Stimulated activated CD8-positive, alpha-beta memory T cell treated with anti-CD3 and anti-CD28 coated beads, Interleukin-12 subunit alpha, Interleukin-12 subunit beta, amount 100 ng/mL, for 24 hours (primary cell): ENCODE data around the gene GALNTL6.

Source experiments
- DNase-seq: peaks from one replicate; pipeline ENCODE4 v3.0.0-alpha.2; 2020; ENCODE audit errors: extremely low read depth

Gene GALNTL6

DNA sequence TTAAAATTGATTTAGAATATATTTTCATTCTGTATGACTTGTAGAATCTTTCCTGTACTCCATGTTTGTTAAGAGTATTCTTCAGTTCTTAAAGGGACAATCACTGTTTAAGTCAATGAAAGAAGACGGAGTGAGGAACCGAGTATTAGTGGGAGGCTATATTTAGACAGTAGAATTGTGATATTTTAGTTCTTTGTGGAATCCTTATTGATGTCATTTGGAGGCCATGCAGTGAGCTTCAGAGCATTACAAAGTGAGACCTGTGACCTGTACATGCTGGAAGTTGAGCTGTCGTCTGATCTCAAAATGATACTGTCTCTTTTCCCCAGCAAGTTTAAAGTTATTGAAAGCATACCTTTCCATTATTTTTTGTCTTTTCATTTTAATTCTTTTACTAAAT, 394.7 kb downstream of the GALNTL6 start:
- DNase-seq, result no peak

DNA sequence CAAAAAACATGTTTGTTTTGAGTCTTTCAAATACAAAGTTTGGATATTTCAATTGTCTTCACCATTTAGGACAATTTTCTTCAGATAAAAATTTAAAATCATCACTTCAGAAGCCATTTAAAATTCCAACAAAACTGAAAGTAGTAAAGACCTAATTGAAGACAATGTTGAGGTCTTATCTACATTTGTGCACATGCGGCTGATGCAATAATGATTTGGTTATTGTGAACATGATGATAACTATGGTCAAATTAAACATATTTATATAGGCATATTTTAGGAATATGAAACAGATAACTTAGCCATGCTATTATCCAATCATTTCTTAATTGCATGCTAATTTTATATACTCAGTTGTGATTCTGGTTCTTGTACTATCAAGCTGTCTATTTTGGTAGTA, 407.5 kb downstream of the GALNTL6 start:
- no peak for DNase-seq

DNA sequence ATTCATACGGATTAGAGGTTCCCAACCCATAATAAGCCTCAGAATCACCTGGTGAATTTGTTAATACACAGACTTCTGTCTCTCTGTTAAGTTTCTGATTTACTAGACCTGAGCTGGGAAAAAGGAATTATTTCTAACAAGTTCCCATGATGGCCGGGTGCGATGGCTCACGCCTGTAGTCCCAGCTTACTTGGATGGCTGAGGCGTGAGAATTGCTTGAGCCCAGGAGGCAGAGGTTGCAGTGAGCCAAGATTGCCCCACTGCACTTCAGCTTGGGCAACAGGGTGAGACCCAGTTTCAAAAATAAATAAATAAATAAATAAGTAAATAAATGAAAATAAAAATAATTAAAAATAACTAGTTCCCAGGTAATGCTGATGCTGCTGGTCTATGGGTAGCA, 412.3 kb downstream of the GALNTL6 start:
- no peak for DNase-seq

DNA sequence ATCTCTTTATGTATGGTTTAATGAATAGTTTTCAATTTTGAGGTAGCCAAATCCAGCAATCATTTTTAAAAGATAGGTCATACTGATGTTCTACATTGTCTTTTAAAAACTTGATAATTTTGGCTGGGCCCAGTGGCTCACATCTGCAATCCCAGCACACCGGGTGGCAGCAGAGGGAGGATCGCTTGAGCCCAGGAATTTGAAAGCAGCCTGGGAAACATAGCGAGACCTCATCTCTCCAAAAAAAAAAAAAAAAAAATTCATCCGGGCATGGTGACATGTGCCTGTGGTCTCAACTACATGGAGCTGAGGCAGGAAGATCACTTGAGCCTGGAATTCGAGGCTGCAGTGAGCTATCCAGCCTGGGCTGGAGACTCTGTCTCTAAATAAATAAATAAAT, 419.8 kb downstream of the GALNTL6 start:
- no peak for DNase-seq

DNA sequence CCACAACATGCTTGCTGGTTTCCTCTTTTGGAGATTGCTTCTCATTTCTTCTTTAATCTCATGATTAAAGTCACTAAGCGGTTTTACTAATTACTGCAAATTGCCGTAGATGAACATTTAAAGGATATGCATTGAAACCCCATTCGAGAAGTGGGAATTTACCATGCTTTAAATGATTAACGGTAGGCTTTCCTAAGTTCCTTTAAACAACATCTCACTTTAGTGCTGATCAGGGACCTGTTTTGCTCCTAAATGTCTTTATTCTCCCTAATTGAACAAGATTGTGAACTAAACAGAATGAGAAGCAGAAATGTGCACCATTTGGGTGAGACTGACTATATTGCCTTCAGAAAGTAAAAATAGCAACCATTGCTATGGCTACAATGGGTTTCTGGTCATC, 430.3 kb downstream of the GALNTL6 start:
- no peak for DNase-seq

DNA sequence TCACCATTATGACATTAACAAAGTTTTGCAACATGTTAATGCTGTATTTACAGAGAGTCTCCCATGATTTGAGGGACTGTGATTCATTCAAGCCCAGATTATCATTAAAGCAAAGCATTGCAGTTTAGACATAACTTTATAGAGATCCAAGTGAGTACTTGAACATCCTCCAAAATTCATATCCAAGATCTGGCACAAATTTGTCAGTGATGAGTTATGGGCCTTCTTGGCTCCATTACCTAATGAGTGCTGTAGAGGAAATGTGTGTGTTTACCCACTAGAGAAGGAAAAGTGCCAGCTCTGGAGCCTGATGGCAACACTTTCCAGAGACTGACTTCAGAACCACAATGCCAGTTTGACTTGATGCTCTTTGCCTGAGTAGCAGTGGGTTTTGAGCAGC, 432.3 kb downstream of the GALNTL6 start:
- no peak for DNase-seq

DNA sequence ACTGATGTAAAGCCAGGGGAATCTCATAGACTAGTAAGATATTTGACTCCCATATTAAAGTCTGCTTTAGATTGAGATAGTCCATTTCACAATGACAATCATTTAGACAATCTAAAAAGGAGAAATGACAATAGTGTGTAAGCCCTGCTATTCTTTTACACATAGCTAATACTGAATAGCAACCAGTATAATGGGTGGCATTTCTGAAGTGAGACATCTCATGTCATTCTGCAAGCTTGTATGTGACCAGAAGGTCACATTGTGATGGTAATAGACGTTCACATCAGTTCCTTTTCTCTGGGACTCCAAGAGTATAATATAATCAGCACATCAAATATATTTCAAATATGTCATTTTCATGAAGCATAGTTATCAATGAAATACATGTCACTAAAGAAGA, 440.2 kb downstream of the GALNTL6 start:
- no peak for DNase-seq

DNA sequence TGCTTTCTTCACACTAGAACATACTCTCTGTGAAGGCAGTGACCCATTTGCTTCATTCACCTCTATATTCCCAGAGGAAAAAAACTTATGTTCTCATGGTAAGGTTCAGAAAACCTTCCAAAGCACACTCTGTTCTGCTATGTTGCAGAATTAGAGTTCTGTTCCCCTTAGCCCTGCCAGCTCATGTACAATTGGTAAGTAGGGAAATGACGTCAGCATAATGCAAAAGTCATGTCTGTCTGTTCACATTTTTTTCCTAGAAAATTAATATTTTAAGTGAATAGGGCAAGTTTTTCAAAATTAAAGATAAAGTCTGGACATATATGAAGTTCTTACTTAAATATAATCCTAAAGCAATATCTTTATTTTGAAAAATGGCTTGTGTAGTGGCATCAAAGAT, 443.6 kb downstream of the GALNTL6 start:
- no peak for DNase-seq

DNA sequence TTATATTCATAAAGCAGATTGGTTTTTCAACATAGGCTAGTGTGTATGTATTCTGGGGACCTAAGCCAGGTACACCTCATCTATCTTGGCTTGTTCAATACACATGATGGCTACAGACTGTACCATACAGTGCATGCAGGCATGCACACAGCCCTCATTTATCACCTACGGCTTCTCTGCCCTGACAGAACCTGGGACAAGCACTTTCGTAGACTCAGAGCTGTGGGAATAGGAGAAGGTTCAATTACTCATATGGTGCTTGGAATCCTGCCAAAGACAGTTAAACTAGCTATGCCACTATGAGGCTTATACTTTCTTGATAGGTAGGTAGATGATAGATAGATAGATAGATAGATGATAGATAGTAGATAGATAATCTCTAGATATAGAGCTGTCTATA, 457.2 kb downstream of the GALNTL6 start:
- DNase-seq, result no peak

DNA sequence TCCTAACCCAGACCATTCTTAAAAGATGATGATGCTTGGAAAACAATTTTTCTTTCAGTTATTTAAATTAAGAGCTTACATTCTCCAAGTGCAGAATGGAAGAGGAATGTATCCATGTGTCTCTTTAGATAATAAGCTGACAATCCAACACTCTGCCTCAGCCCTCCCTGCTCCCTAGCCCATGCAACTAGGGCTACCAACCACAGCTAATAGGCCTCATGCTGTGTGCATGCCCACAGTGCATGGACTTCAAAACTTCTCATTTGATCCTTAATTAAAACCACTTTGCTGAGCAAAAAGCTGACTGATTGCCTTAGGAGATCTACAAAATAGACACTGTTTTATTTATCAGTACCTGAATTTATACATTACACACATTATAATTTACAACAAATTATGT, 473.9 kb downstream of the GALNTL6 start:
- DNase-seq, result no peak

DNA sequence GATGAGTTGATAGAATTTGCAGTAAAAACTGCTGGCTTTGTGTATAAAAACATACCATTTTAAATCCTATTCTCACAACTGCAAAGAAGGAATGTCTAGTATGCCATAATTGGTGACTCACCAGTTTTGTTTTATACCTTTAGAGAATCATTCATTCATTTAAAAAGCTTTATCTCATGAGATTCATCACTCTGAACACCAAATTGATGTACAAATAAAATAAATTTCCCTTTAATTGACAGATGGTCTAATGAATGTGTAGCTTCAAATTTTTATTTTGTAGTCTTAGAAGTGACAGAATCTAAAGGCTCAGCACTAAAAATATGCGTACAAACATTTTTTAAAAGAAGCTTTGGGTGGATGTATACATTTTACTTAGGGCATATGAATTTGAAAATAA, 492.5 kb downstream of the GALNTL6 start:
- no peak for DNase-seq

DNA sequence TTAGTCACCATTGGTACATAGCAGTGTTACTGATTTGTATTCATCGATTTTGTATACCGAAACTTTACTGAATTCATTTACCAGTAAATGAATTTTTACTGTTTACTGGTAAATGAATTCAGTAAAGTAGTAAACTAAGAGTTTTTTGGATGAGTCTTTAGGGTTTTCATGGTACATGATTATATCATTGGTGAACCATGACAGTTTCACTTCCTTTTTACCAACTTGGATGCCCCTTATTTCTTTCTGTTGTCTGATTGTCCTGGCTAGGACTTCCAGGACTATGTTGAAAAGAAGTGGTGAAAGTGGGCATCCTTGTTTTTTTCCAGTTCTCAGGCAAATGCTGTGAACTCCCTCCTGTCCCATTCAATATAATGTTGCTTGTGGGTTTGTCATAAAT, 494.9 kb downstream of the GALNTL6 start:
- DNase-seq, result no peak

DNA sequence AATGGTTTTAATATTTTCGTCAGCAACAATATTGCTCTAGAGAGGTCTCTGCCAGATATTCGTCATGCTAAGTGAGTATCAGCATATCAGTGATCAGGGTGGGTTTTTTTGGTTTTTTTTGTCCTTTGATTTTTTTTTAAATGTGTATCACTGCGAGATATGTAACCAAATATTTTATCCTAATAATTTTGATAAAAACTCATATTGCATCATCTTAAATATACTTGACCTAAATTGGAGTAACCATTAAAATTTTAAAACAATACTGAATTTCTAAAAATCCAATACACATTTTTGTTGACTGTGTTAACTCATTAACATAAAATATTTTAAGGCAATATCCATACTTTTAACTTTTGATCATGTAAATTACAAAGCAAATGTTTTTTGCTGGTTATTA, 498.5 kb downstream of the GALNTL6 start:
- DNase-seq, result no peak

DNA sequence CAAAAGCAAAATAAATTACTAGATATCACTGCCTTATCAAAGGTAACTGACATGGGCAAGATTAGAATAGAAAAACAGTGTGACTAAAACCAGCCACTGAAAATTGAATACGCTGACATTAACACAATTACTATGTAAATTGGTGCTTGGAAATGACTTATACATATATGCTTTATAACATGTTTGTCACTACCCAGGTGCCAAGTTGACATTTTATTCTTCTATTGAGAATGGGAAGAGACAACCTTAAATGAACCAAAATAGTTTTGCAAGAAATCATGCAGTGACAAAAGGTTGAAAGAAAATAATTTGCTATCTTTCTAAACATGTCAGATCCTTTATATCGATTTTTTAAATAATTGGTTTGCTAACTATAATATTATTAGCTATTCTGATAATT, 510.1 kb downstream of the GALNTL6 start:
- DNase-seq, result no peak

DNA sequence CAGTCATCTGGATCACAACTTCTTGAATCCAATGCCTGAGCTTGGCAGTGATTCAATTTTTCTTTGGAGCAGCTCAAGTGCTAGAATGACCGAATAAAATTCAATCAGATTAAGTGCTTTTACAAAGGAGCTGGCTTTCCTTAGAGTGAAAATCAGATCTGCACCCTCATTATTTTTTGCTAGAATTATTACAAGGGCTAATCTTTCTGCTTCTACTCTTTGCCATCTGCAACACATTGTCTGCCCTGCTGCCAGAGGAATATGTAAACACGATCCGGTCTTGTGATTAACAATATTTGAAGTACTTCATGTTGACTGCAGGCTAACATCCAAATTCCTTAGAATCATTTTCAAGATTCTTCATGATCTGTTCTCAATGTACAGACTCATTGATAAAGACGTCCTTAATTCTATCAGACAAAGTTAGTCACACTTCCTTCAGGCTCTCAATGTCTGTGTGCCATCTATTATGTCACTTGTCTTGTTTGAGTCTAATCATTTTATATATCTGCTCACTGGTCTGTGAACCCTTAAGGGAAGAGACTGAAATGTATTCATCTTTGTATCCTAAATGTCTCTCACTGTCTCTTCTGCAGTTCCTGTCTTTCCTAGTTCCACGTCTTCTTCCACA, 531.2 kb downstream of the GALNTL6 start:
- DNase-seq, result no peak

DNA sequence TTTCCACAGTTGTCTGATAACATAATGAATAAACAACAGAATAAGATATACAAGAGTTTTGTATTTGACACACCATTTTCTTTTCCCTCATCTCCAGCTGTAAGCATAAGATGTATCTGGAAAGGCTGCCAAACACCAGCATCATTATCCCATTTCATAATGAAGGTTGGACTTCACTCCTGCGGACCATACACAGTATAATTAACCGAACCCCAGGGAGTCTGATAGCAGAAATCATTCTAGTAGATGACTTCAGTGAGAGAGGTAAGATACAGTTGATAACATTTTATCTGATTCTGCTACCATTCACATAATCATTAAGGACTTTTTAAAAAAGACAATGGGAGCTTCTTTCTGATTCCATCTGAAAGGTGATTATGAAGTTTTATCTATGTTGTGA, 535.2 kb downstream of the GALNTL6 start:
- DNase-seq, result no peak

DNA sequence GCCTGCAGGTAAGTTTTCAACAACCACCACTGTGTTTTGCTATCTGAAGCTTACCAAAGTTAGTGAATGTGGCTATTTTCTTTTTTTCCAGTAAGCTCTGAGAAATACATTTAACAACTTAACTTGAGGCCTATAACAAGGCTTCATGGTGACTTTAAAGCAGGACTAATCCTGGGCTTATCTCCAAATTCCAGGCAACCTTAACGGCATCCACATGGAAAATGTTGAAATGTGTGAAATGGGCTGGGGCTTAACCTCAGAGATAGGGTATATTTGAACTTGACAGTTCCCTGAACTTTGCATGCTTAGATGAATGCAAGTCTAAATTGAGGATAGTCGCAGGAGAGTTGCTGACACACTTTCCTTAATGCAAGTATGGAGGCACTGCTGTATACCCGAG, 539.2 kb downstream of the GALNTL6 start:
- no peak for DNase-seq

DNA sequence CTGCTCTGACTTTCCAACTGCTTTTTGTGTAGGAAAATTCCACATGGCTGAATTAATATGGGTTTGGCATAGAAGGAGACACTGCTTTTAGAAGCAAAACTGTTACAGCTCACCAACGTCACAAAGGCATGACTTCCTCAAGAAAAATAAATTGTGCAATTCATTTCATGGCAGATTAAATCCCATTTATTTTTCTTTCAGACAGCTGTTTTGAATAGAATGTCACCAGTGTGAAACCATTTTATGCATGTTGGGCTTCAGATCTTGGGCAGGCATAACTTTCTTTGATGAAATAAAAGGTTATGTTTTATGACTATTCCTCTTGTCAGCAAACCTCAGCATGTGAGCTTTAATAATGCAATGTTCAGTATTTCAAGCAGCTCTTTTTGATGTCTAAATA, 542.8 kb downstream of the GALNTL6 start:
- no peak for DNase-seq

DNA sequence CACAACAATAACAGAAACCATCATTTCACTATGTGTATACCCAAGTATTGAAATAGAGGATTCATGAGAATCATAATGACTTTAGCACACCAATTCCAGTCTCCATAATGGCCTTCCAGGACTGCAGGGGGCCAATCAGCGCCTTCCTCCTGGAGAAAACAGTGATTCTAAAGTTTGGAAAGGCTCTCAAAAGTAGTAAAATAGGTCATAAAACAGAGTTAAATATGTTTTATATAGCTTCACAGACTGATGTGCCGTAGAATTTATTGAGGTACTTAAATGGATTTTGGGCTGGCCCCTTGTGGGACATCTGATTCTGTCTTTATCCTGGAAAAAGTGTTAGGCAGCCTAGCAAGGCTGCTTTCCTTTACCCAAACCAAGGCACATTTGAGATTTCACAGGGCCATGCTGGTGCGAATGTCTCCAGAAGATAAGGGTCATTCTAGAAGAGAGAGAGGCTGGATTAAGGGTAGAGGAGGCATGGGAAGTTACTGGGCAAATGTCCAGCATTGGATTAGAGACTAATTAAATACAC, 543.9 kb downstream of the GALNTL6 start:
- DNase-seq, result no peak

DNA sequence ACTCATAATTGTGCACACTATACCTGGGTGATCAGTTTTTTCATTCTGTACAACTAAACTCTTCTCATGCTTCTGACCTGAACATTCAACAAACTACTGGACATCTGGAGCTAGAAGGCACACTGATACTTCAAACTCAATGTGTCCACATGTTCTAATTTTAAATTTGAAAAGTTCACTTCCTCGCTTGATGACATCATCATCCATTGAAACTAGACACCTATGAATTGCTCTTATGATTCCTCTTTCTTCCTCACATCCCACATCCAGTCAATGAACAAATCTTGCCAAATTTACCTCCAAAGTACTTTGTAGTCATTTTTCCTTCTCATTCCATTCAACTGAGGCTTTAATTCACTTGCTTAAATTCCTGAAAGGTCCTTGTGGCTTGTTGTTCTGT, 549.4 kb downstream of the GALNTL6 start:
- DNase-seq, result no peak

DNA sequence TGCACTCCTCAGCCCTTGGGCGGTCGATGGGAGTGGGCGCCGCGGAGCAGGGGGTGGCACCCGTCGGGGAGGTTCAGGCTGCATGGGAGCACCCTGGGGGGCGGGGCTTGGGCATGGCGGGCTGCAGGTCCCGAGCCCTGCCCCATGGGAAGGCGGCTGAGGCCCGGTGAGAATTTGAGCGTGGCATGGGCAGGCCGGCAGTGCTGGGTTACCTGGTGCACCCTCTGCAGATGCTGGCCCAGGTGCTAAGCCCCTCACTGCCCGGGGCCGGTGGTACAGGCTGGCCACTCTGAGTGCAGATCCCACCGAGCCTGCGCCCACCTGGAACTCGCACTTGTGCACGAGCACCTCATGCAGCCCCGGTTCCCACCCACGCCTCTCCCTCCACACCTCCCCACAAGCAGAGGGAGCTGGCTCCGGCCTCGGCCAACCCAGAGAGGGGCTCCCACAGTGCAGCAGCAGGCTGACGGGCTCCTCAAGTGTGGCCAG, 556.3 kb downstream of the GALNTL6 start:
- no peak for DNase-seq

DNA sequence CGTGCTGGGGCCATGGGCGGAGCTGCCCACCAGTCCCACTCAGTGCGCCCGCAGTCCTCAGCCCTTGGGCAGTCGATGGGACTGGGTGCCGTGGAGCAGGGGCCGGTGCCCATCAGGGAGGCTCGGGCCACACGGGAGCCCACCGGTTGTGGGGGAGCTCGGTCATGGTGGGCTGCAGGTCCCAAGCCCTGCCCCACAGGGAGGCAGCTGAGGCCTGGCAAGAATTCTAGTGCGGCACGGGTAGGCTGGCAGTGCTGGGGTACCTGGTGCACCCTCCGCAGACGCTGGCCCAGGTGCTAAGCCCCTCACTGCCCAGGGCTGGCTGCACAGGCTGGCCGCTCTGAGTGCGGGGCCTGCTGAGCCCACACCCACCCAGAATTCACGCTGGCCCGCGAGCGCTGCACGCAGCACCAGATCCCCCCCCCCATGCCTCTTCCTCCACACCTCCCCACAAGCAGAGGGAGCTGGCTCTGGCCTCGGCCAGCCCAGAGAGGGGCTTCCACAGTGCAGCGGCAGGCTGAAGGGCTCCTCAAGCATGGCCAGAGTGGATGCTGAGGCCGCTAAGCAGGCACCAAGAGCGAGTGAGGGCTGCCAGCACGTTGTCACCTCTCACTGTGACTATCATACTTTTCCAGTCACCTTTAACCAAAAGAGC, 564.4 kb downstream of the GALNTL6 start:
- DNase-seq, result no peak

DNA sequence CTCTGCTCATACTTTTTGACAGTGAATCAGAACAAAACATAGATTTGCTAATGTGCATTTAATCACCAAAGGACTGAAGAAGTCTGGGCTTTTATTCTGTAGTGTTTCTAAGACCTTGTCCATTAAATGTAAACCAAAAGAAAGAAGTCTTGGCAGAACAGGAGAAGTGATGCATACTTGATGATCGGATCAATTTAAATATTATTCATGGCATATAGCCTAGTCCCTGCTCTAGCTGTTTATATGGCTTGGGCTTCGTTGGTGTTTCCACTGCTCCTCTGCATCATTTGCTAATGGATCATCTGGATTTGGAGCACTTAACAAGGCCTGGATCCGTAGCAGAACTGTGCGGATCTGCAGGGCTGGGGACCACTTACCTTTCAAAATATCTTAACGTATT, 566.6 kb downstream of the GALNTL6 start:
- no peak for DNase-seq

DNA sequence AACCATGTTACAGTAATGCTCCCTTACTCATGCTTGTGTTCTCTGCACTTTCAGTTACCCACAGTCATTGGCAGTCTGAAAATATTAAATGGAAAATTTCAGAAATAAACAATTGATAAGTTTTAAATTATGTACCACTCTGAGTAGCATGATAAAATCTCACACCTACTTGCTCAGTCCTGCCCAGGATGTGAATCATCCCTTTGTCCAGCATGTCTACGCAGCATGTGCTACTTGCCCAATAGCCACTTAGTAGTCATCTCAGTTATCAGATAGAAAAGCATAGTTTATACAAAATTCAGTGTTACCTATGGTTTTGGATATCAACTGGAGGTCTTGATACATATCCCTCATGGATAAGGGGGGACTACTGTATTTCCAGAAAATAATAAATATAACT, 577.1 kb downstream of the GALNTL6 start:
- DNase-seq, result no peak
